Stomach (tissue), 4 donors: ENCODE data around the gene ADAM19.

ENCODE experiments used
- EP300 ChIP-seq: sonication (generic); formaldehyde crosslinking; IDR thresholded peaks from one replicate; pipeline ENCODE4 v1.6.1; 2017; ENCODE audit warnings: antibody characterized with exemption
- POLR2A ChIP-seq, 4 donors: fragments of 450-650 bp; IDR thresholded peaks; one replicate each; pipeline ENCODE4 v1.6.1; 2016; ENCODE audit warnings: antibody characterized with exemption in 4 of 4, control low read depth in 2 of 4, mild to moderate bottlenecking in 1 of 4, moderate library complexity in 1 of 4
- POLR2AphosphoS5 ChIP-seq, 3 donors: sonication (generic); formaldehyde crosslinking; IDR thresholded peaks; one replicate each; pipeline ENCODE4 v1.6.1; 2016; ENCODE audit warnings: antibody characterized with exemption in 3 of 3
- TF ChIP-seq, protein P1 (sequence below), 7 experiments: fragments of 450-650 bp in 4 of 7; fragments of 200-600 bp in 3 of 7; sonication (generic) in 3 of 7; IDR thresholded peaks; one replicate each; pipeline ENCODE4 v1.5.1; 2016 to 2019; ENCODE audit warnings: antibody characterized with exemption in 7 of 7, control low read depth in 2 of 7, mild to moderate bottlenecking in 1 of 7

DNA sequence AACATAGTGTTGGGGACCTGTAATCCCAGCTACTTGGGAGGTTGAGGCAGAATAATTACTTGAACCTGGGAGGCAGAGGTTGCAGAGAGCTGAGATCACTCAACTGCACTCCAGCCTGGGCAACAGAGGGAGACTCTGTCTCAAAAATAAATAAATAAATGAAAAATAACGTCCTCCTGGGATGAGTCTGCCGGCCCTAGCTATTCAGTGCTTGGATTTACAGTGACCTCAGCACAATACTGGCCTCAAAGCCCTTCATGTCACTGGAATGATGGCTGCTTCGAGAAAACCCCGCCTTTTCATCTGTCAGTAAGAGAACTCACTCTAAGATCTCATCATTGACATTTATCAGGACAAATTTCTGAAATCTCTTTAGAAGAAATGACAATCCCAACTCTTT is 41.2 kb upstream of the ADAM19 start:
- TF ChIP-seq, protein P1, sequence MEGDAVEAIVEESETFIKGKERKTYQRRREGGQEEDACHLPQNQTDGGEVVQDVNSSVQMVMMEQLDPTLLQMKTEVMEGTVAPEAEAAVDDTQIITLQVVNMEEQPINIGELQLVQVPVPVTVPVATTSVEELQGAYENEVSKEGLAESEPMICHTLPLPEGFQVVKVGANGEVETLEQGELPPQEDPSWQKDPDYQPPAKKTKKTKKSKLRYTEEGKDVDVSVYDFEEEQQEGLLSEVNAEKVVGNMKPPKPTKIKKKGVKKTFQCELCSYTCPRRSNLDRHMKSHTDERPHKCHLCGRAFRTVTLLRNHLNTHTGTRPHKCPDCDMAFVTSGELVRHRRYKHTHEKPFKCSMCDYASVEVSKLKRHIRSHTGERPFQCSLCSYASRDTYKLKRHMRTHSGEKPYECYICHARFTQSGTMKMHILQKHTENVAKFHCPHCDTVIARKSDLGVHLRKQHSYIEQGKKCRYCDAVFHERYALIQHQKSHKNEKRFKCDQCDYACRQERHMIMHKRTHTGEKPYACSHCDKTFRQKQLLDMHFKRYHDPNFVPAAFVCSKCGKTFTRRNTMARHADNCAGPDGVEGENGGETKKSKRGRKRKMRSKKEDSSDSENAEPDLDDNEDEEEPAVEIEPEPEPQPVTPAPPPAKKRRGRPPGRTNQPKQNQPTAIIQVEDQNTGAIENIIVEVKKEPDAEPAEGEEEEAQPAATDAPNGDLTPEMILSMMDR (IDR thresholded peaks at IDR 0.05) = no peak
- TF ChIP-seq POLR2AphosphoS5 (IDR thresholded peaks at IDR 0.05) (no peak), POLR2A (IDR thresholded peaks at IDR 0.05) (no peak), EP300 (no peak)
